Kidney (tissue), 14 donors: ENCODE measurements around the gene CABP1. TPM values are rescaled to one million over a fixed set of nuclear protein-coding genes. Genes with fewer than 3 reads are reported as not detected.

Source experiments
- DNase-seq, 5 donors: peaks; one replicate each; pipeline ENCODE4 v3.0.0-alpha.2; 2013 to 2020
- FAIRE-seq: peaks from 2 replicates; lab custom pipeline; 2012; peaks lifted over from hg19 to GRCh38; lab: Jason Lieb, UNC
- H3K27ac ChIP-seq, 2 donors: one replicate each; pipeline ENCODE4 v1.7.0; 2013; ENCODE audit warnings: low read depth in 2 of 2, low read length in 2 of 2, inconsistent platforms in 1 of 2
- H3K27me3 ChIP-seq: one replicate; pipeline ENCODE4 v1.7.1; 2013; ENCODE audit warnings: low read length, inconsistent platforms; ENCODE audit not compliant: control insufficient read depth, insufficient read depth
- H3K36me3 ChIP-seq, 3 donors: one replicate each; pipeline versions ENCODE4 v1.7.0 to v1.7.1; 2013; ENCODE audit warnings: low read length in 3 of 3, control low read depth in 1 of 3, inconsistent platforms in 1 of 3; ENCODE audit not compliant: insufficient read depth in 3 of 3, control insufficient read depth in 2 of 3
- H3K4me1 ChIP-seq, 3 donors: one replicate each; pipeline versions ENCODE4 v1.7.0 to v1.7.1; 2013; ENCODE audit warnings: low read length in 3 of 3, inconsistent platforms in 1 of 3, low read depth in 1 of 3; ENCODE audit not compliant: control insufficient read depth in 2 of 3, insufficient read depth in 2 of 3
- H3K4me3 ChIP-seq, 3 donors: one replicate each; pipeline versions ENCODE4 v1.7.0 to v1.8.1; 2013; ENCODE audit warnings: low read length in 3 of 3, control low read depth in 1 of 3, inconsistent platforms in 1 of 3
- H3K9ac ChIP-seq, 3 donors: one replicate each; pipeline versions ENCODE4 v1.7.0 to v1.7.1; 2013; ENCODE audit warnings: low read length in 3 of 3, control low read depth in 1 of 3, inconsistent platforms in 1 of 3
- H3K9me3 ChIP-seq, 3 donors: one replicate each; pipeline versions ENCODE4 v1.7.0 to v1.7.1; 2013; ENCODE audit warnings: low read length in 3 of 3, control low read depth in 1 of 3, inconsistent platforms in 1 of 3; ENCODE audit not compliant: control insufficient read depth in 2 of 3, insufficient read depth in 1 of 3
- intact Hi-C: fragments of 100-400 bp; cut with DNase I; formaldehyde crosslinking; loops from one replicate; pipeline ENCODE4 v1.11.1; 2022
- polyA plus RNA-seq: library from polyadenylated mRNA; stranded (reverse); fragments of 350-450 nt; fragmentation: Illumina TruSeq; extraction: RNeasy Lipid Tissue Mini Kit (QIAGEN cat#74804); gene quantifications from one replicate; pipeline ENCODE4 v1.2.3, GENCODE V29; 2014; ENCODE audit warnings: low read depth, low replicate concordance; ENCODE audit not compliant: insufficient read depth
- total RNA-seq: library from RNA; stranded (reverse); fragmentation: NEBNext Ultra II Directional; extraction: Animal tissue kit (Norgen Biotek cat#: 25700); gene quantifications from one replicate; pipeline ENCODE4 v1.2.1, GENCODE V29; 2021
- TF ChIP-seq, protein P1 (sequence below): IDR thresholded peaks from 3 replicates; pipeline ENCODE4 v1.5.1; 2012; ENCODE audit warnings: mild to moderate bottlenecking, moderate library complexity, borderline replicate concordance; ENCODE audit not compliant: insufficient read depth; ENCODE audit errors: extremely low read depth
- donor health status: control.
- donor health status: control.
- donor health status: control.
- donor health status: control.
- donor health status: control.
- donor health status: DM: yes; HTN: yes; CAD: no.
- donor health status: Normal renal cell carcinoma (clear cell type).

CABP1 gene
- total and polyA plus RNA-seq, 2 donors from 2014 or later, result 2.0 to 24.1 TPM

DNA sequence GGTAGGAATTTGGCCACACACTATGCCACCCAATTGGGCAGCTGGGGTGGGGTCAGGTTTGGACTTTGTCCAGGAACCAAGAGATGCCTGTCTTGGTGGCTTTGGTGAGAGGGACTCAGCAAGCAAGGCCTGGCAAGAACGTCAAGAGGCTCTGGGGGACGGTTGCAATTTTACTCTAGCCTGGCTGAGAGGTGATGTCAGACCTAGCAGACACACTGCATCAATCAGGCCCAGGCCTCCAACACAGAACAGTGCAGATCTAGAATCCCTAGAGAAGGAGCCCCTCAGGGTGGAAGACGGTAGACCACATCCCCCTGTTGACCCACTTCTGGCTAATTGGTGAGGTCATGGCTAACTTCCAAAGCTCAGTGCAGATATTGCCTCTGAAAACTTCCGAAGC is 68.2 kb downstream of the CABP1 start:
- H3K27ac ChIP-seq, result no peak overlapping the region
- H3K4me1 ChIP-seq, result peaks cover 3 to 17% (median 14%) of the 10 kb centered on the region in 3 donors
- H3K9me3 ChIP-seq, result no peaks in the 10 kb centered on the region
- intact Hi-C loops, result no loop called here
- FAIRE-seq (no peak), DNase-seq (no peak)
- no peak overlapping the region for H3K4me3 ChIP-seq
- TF ChIP-seq, protein P1, sequence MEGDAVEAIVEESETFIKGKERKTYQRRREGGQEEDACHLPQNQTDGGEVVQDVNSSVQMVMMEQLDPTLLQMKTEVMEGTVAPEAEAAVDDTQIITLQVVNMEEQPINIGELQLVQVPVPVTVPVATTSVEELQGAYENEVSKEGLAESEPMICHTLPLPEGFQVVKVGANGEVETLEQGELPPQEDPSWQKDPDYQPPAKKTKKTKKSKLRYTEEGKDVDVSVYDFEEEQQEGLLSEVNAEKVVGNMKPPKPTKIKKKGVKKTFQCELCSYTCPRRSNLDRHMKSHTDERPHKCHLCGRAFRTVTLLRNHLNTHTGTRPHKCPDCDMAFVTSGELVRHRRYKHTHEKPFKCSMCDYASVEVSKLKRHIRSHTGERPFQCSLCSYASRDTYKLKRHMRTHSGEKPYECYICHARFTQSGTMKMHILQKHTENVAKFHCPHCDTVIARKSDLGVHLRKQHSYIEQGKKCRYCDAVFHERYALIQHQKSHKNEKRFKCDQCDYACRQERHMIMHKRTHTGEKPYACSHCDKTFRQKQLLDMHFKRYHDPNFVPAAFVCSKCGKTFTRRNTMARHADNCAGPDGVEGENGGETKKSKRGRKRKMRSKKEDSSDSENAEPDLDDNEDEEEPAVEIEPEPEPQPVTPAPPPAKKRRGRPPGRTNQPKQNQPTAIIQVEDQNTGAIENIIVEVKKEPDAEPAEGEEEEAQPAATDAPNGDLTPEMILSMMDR, result no peak
- peaks cover 4 to 6% (median 4%) of the 10 kb centered on the region in 3 donors for H3K36me3 ChIP-seq
- no peak overlapping the region for H3K9ac ChIP-seq
- H3K27me3 ChIP-seq, result no peaks in the 10 kb centered on the region

DNA sequence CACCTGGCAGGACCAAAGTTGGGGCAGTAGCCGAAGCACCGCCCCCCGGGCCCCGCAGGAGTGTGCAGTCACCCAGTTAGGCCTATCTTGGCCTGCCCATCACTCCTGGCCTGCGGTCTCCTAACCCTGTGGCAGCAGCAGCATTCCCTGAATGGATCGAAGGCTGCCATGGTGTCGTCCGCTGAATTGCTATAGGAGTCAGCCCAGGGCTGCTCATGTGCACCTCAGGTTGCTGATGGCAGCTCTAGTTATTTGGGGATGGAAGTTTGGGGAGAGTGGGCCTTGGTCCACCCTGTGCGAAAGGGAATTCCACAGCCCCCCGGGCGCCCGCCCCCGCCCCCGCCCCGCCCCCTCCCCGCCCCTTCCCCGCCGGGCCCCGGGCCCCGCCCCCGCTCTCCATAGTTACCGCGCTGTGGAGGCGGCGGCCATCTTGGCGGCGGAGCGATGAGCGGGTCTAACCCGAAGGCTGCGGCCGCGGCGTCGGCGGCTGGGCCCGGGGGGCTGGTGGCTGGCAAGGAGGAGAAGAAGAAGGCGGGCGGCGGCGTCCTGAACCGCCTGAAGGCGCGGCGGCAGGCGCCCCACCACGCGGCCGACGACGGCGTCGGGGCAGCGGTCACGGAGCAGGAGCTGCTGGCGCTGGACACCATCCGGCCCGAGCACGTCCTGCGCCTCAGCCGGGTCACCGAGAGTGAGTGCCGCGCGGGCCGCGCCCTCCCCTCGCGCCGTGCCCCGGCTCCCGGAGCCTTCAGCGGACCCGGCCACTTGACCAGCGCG is 69.8 kb downstream of the CABP1 start, which contains the start of gene UNC119B:
UNC119B (plus strand) TSS at position 428 of the 774 bp plus-strand sequence; CDS start at position 445, 17 bp downstream.
- peaks cover 3 to 17% (median 14%) of the 10 kb centered on the region in 3 donors for H3K4me1 ChIP-seq
- H3K36me3 ChIP-seq, result peaks cover 4 to 19% (median 4%) of the 10 kb centered on the region in 3 donors
- H3K27me3 ChIP-seq, result no peaks in the 10 kb centered on the region
- no peak for FAIRE-seq
- peak within 1 kb of the TSS; percentile 33 to 56 (median 37) for H3K9ac ChIP-seq
- DNase-seq, result peak; percentile 68 to 90 (median 80)
- intact Hi-C loops, result loop anchor here (10.0 kb wide), 2 partner anchors 65 to 125 kb away; partner anchors contain the start of genes CABP1 and POP5
- peak within 1 kb of the TSS; percentile 65 to 80 (median 73) for H3K4me3 ChIP-seq
- TF ChIP-seq, protein P1, result no peak
- peak within 1 kb of the TSS; percentile 69 to 83 for H3K27ac ChIP-seq
- no peaks in the 10 kb centered on the region for H3K9me3 ChIP-seq

- Histone ChIP-seq H3K4me1 (peaks cover 3 to 17% (median 14%) of the 10 kb centered on the region in 3 donors), H3K4me3 (peak overlapping the region; percentile 49 to 80 (median 57)), H3K9ac (peak overlapping the region; percentile 26 to 56 (median 37)), H3K9me3 (no peaks in the 10 kb centered on the region), H3K27ac (peak overlapping the region; percentile 69 to 83), H3K36me3 (peaks cover 4 to 20% (median 7%) of the 10 kb centered on the region in 3 donors), H3K27me3 (no peaks in the 10 kb centered on the region)
- peak; percentile 49 to 84 (median 65) for DNase-seq
- intact Hi-C loops, result loop anchor here (10.0 kb wide), 2 partner anchors 66 to 126 kb away; partner anchors contain the start of genes CABP1 and POP5
- FAIRE-seq, result no peak
- TF ChIP-seq, protein P1, result no peak
These were observed 70.4 kb downstream of the CABP1 start for GRCh38 chr12:120710805-120711296.
